Measurements from ENCODE around the gene FBN2. TPM values are rescaled to one million over a fixed set of nuclear protein-coding genes. Genes with fewer than 3 reads are reported as not detected.

Gene FBN2
- total RNA-seq, result 5.7 and 155 TPM in 2 replicates

GRCh38 chr5:128538000-128538249, at the start of gene FBN2:
Gene FBN2 (minus strand): TSS chr5:128538245. CDS start chr5:128537603, 642 bp downstream.

Data from bladder microvascular endothelial cell (primary cell).